ENCODE results near the gene TOM1L1.

DNA sequence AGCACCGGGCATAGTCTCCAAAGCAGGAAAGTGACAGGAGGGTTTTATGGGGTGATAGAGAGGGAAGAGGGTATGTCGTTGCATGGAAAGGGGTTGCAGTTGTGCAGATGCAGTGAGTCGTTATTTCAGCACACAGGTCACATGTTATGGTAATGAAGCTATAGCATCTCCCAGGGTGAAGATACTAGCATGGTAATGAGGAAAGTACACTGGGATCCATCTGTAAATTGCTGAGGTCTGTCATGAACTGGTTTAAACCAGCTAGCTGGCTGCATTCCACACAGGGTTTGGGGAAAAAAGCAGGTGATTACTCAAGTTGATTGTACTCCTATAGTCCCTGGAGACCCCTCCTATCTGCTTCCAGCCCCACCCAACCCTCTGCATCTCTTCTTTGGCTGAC is 56.1 kb downstream of the TOM1L1 start:
- TF ChIP-seq, protein P1, sequence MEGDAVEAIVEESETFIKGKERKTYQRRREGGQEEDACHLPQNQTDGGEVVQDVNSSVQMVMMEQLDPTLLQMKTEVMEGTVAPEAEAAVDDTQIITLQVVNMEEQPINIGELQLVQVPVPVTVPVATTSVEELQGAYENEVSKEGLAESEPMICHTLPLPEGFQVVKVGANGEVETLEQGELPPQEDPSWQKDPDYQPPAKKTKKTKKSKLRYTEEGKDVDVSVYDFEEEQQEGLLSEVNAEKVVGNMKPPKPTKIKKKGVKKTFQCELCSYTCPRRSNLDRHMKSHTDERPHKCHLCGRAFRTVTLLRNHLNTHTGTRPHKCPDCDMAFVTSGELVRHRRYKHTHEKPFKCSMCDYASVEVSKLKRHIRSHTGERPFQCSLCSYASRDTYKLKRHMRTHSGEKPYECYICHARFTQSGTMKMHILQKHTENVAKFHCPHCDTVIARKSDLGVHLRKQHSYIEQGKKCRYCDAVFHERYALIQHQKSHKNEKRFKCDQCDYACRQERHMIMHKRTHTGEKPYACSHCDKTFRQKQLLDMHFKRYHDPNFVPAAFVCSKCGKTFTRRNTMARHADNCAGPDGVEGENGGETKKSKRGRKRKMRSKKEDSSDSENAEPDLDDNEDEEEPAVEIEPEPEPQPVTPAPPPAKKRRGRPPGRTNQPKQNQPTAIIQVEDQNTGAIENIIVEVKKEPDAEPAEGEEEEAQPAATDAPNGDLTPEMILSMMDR (IDR thresholded peaks at IDR 0.05) = no peak
- no peak for TF ChIP-seq EZH2phosphoT487 (IDR thresholded peaks at IDR 0.05)
- no peak for TF ChIP-seq EZH2 (IDR thresholded peaks at IDR 0.05)

Measured in neural progenitor cell (in vitro differentiated cells).